Activated T-cell treated with anti-CD3 and anti-CD28 coated beads, Interleukin-2, amount 50 U/mL, for 72 hours (primary cell): ENCODE results near the gene L3MBTL4. TPM values are rescaled to one million over a fixed set of nuclear protein-coding genes. Genes with fewer than 3 reads are reported as not detected.
"Not testable (repeated sequence)": the region's sequence is repeated elsewhere in the genome, so short reads cannot be mapped to it uniquely, and the experiment has no call there.

Experiments
- ATAC-seq, 2 donors: fragments of 150-1000 bp; cut with Tn5 transposase; replicated peaks in 1 of 2; 2 replicates each; pipeline ENCODE4 v1.10.0; 2021; ENCODE audit warnings: moderate library complexity in 2 of 2, mild to moderate bottlenecking in 1 of 2
- DNase-seq, 2 donors: peaks; one replicate each; pipeline ENCODE4 v3.0.0; 2021 to 2022; ENCODE audit warnings: mixed read lengths in 1 of 2
- H3K27ac Mint-ChIP-seq: one replicate; pipeline ENCODE4 v1.8.0; 2022; ENCODE audit warnings: mild to moderate bottlenecking, moderate library complexity, mixed read lengths
- H3K27me3 Mint-ChIP-seq: one replicate; pipeline ENCODE4 v1.8.0; 2022; ENCODE audit warnings: low read depth, mixed read lengths
- H3K36me3 Mint-ChIP-seq, 2 donors: one replicate each; pipeline ENCODE4 v1.8.0; 2022; ENCODE audit warnings: mixed read lengths in 2 of 2, mild to moderate bottlenecking in 1 of 2; ENCODE audit not compliant: insufficient read depth in 2 of 2
- H3K4me1 Mint-ChIP-seq: one replicate; pipeline ENCODE4 v1.8.0; 2022; ENCODE audit warnings: low read depth, mixed read lengths
- H3K4me3 Mint-ChIP-seq, 2 donors: one replicate each; pipeline ENCODE4 v1.8.0; 2022; ENCODE audit warnings: mild to moderate bottlenecking in 2 of 2, mixed read lengths in 2 of 2, moderate library complexity in 2 of 2
- H3K9me3 Mint-ChIP-seq, 2 donors: one replicate each; pipeline ENCODE4 v1.8.0; 2022; ENCODE audit warnings: mixed read lengths in 2 of 2
- total RNA-seq, 2 donors: library from RNA; stranded (reverse); gene quantifications; one replicate each; pipeline ENCODE4 v1.2.3, GENCODE V29; 2022

L3MBTL4 gene
- total RNA-seq, 2 donors from 2014 or later: 0.07 to 0.12 TPM

DNA sequence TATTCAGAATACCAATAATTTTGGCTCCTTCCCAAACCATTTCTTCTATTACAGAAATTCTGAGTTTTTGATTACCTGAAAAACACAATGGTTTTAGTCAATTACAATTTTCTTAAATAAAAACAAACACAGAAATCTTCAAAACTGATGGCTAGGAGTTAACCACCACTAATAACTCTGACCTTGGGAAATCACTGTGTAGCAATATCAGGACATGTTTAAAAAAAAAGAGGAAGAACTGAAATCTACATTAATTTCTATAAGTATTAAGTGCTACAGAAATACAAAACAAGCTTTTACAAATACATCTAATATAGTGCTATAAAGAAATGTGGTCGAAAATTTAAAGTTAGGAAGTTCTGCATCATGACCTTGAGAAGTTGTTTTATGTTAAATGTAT, 14.9 kb downstream of the L3MBTL4 start:
- H3K27me3 Mint-ChIP-seq: no peaks in the 10 kb centered on the region
- no peak overlapping the region for H3K4me3 Mint-ChIP-seq
- ATAC-seq: no peak
- no peak overlapping the region for H3K27ac Mint-ChIP-seq
- peaks cover 2% of the 10 kb centered on the region in 2 donors for H3K9me3 Mint-ChIP-seq
- no peak for DNase-seq
- H3K4me1 Mint-ChIP-seq: no peaks in the 10 kb centered on the region
- no peaks in the 10 kb centered on the region for H3K36me3 Mint-ChIP-seq

DNA sequence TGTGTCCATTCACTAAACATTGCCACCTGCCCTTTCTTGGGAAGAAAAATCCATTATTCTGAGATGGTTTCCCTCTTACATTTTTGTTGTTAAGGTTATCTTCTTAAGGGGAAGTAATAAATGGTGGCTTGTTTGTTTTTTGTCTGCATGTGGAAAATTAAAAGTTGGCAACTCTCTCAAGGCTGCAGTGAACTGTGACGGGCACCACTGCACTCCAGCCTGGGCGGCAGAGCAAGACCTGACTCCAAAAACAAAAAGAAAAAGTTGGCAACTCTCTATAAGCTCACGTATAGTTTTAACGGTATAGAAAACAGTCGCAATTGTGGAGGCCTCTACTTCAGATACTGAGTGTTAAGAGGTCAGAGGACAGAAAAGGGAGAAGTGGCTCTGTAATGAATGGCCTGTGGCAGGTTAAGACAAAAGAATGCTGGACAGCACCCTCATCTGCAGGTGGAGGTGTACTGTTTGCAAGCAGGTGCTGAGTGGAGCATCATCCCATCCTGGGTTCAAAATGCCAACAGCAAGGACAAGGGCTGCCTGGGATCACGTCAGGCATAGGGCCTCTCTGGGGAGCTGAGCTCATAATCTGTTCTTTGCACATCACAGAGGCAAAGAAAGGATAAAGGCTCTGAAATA, 16.7 kb downstream of the L3MBTL4 start:
- Mint-ChIP-seq H3K4me1 (no peaks in the 10 kb centered on the region), H3K27ac (no peak overlapping the region), H3K9me3 (peaks cover 2 to 7% of the 10 kb centered on the region in 2 donors), H3K36me3 (no peaks in the 10 kb centered on the region), H3K27me3 (no peaks in the 10 kb centered on the region), H3K4me3 (no peak overlapping the region)
- ATAC-seq: no peak
- DNase-seq: no peak

DNA sequence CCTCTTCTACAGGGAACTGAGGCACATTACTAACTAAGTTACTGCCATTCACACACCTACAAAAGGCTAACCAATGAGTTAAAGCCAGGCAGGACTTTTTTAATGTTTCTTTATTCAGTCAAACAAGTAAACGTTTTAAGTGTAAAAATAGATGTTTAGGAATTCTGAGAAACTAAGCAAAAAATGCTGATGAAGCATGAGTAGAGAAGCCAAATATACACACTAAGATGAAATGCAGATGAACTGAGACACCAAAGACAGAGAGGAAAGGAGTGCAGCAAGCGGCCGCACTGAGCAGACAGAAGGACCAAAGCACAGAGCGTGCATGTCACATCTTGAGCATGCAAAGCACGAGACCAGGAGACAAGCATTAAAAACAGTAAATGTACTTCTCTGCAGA, 17.9 kb downstream of the L3MBTL4 start:
- ATAC-seq (no peak), DNase-seq (no peak)
- H3K27ac Mint-ChIP-seq: no peak overlapping the region
- peaks cover 3 to 7% of the 10 kb centered on the region in 2 donors for H3K9me3 Mint-ChIP-seq
- no peaks in the 10 kb centered on the region for H3K36me3 Mint-ChIP-seq
- no peaks in the 10 kb centered on the region for H3K27me3 Mint-ChIP-seq
- H3K4me1 Mint-ChIP-seq: no peaks in the 10 kb centered on the region
- H3K4me3 Mint-ChIP-seq: no peak overlapping the region

DNA sequence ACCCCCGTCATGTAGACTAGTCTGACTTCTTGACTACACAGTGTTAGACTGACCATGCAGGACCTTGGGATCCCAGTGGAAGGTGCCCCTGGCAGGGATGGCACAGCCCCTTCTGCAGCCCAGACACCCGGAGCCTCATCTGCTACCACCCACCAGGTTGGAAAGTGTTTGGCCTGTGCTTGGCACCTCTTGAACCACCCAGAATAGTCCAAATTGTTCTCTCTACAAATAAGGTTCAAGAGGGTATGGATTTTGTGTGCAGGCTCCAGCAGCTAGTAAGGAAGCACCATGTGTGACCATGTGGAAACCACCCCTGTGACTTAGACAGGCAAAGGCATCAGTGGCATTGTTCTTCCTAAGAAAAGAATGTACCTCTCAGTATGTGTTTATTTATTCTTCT, 18.4 kb downstream of the L3MBTL4 start:
- ATAC-seq: no peak
- H3K27me3 Mint-ChIP-seq: no peaks in the 10 kb centered on the region
- no peak overlapping the region for H3K4me3 Mint-ChIP-seq
- H3K36me3 Mint-ChIP-seq: peaks cover 0 to 3% of the 10 kb centered on the region in 2 donors
- no peak overlapping the region for H3K27ac Mint-ChIP-seq
- DNase-seq: no peak
- H3K4me1 Mint-ChIP-seq: no peaks in the 10 kb centered on the region
- H3K9me3 Mint-ChIP-seq: peaks cover 9 to 10% of the 10 kb centered on the region in 2 donors

DNA sequence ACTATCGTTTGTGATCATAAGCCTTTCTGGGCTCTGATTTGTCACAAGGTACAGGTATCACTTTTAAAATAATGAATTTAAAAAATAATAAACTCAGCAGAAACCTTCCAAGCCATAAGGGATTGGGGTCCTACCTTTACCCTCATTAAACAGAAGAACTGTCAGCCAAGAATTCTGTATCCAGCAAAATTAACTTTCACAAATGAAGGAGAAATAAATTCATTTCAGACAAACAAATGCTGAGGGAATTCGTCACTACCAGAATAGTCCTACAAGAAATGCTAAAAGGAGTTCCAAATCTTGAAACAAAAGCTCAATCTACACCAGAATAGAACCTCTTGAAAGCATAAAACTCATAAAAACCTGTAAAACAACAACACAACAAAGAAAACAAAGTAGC, 25.7 kb downstream of the L3MBTL4 start:
- H3K4me3 Mint-ChIP-seq: no peak overlapping the region
- H3K36me3 Mint-ChIP-seq: peaks cover 1 to 7% of the 10 kb centered on the region in 2 donors
- DNase-seq (no peak), ATAC-seq (no peak)
- H3K27ac Mint-ChIP-seq: no peak overlapping the region
- H3K9me3 Mint-ChIP-seq: peaks cover 17 to 19% of the 10 kb centered on the region in 2 donors
- no peaks in the 10 kb centered on the region for H3K27me3 Mint-ChIP-seq
- no peaks in the 10 kb centered on the region for H3K4me1 Mint-ChIP-seq

DNA sequence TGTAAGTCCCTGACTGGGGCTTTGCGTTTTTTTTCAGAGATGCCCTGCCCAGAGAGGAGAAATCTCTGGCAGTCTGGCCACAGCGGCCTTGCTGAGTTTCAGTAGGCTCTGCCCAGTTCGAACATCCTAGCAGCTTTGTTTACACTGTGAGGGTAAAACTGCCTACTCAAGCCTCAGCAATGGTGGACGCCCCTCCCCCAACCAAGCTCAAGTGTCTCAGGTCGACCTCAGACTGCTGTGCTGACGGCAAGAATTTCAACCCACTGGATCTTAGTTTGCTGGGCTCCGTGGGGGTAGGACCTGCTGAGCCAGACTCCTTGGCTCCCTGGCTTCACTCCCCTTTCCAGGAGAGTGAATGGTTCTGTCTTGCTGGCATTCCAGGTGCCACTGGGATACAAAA, 31.7 kb downstream of the L3MBTL4 start:
- H3K27me3 Mint-ChIP-seq: no peaks in the 10 kb centered on the region
- H3K4me1 Mint-ChIP-seq: no peaks in the 10 kb centered on the region
- no peaks in the 10 kb centered on the region for H3K36me3 Mint-ChIP-seq
- no peak overlapping the region for H3K27ac Mint-ChIP-seq
- DNase-seq: no peak
- no peak overlapping the region for H3K4me3 Mint-ChIP-seq
- ATAC-seq: no peak
- peaks cover 9% of the 10 kb centered on the region in 2 donors for H3K9me3 Mint-ChIP-seq

DNA sequence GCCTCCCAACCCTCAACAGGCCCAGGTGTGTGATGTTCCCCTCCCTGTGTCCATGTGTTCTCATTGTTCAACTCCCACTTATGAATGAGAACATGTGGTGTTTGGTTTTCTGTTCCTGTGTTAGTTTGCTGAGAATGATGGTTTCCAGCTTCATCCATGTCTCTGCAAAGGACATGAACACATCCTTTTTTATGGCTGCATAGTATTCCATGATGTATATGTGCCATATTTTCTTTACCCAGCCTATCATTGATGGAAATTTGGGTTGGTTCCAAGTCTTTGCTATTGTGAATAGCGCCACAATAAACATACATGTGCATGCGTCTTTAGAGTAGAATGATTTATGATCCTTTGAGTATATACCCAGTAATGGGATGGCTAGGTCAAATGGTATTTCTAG, 37.2 kb downstream of the L3MBTL4 start:
- H3K4me3 Mint-ChIP-seq, H3K27ac Mint-ChIP-seq, H3K36me3 Mint-ChIP-seq, DNase-seq, ATAC-seq, H3K4me1 Mint-ChIP-seq, H3K27me3 Mint-ChIP-seq, H3K9me3 Mint-ChIP-seq: not testable (repeated sequence)

DNA sequence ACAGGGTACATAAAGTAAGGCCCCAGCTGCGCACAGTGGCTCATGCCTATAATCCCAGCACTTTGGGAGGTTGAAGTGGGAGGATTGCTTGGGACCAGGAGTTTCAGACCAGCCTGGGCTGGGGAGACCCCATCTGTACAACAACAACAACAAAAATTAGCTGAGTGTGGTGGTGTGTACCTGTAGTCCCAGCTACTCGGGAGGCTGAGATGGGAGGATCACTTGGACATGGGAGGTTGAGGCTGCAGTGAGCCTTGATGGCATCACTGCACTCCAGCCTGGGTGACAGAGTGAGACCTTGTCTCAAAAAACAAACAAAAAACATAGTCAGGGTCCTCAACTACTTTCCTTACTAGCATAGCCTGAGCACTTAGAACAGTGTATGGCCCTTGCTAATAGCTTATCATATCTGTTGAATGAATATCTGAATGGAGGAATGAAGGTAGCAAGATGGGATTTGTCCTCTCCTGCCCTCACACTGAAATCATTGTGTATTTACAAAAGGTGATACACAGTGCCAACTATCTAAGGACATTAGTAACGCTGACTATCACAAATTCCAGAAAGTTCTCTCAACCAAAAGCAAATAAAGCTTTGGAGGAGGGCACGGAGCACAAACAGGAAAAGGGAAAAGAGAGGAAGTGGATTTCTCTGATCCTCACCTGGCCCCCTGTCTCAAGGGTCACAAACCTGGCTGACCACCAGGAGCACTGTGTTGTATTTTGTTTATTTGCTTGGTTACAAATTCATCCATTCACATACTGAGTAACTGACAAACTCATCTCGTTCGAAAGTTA, 38.1 kb downstream of the L3MBTL4 start:
- H3K9me3 Mint-ChIP-seq: peaks cover 6 to 8% of the 10 kb centered on the region in 2 donors
- H3K27ac Mint-ChIP-seq: no peak overlapping the region
- no peak for ATAC-seq

DNA sequence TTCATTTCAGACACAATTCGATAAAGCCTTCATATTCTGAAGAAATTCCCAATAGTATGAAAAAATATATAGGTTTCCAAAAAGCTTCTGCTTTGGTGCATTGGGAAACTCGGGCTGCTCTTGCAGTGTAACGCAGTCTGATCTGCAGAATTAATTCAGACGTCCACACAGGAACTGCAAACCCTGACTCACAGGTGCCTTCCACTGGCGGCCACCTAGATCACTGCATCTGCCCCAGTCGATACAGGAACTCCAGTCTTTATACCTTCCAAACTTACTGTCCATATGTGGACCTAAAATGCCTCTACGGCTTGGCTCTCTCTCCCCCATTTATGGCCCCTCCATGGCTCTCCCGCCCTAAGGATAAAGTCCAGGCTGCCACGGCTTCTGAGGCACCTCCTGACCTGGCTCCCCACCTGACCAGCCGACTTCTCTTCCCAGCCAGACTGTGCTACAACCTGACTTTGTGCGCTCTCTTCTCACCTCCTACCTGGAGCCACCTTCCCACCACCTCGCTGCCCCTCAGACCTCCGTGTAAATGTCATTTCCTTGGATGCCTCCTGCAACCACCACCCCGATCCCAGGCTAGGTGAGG, 39.7 kb downstream of the L3MBTL4 start:
- H3K4me3 Mint-ChIP-seq: no peak overlapping the region
- no peaks in the 10 kb centered on the region for H3K4me1 Mint-ChIP-seq
- no peaks in the 10 kb centered on the region for H3K36me3 Mint-ChIP-seq
- H3K9me3 Mint-ChIP-seq: peaks cover 3% of the 10 kb centered on the region in 2 donors
- no peak for ATAC-seq
- no peak overlapping the region for H3K27ac Mint-ChIP-seq
- no peak for DNase-seq
- no peaks in the 10 kb centered on the region for H3K27me3 Mint-ChIP-seq

More for the DNA sequence above, 38.1 kb downstream of the L3MBTL4 start:
- Mint-ChIP-seq H3K36me3 (no peaks in the 10 kb centered on the region), H3K27me3 (no peaks in the 10 kb centered on the region), H3K4me1 (no peaks in the 10 kb centered on the region), H3K4me3 (no peak overlapping the region)
- no peak for DNase-seq

DNA sequence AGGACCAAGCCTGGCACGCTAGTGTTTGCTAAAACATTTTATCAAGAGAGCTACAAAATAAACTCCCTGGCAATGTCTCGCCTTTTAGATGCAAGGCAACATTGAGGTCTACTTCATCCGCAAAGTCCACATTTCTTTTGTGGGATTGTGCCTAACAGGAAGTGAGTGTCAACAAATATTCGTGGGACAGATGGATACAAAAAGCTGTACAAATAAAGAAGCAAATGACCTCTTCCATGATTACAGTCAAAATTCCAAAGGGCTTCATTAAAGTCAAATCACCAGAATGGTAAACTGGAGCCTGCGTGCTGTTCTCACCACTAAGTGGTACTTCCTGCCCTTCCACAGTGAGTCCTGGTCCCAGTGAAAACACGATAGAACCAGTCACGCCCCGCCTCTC, 40.4 kb downstream of the L3MBTL4 start:
- Mint-ChIP-seq H3K27me3 (no peaks in the 10 kb centered on the region), H3K4me3 (no peak overlapping the region), H3K36me3 (no peaks in the 10 kb centered on the region)

DNA sequence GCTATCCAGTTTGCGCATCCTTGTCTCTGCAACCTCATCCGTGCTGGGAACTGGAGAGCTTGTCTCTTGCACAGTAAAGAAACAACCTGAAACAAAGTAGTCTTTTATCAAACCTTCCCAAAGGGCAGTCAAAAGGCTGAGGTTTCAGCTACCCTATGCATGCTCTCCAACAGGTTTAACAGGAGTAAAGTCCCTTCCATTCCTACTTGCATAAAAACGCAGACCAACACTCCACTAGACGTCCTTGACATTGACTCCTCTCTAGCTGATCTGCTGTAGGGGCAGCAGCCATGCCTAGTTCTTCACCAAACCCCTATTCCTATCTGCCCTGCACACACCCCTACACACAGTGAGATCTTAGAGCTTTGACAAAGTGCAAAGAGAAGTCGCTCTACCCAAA, 41.5 kb downstream of the L3MBTL4 start:
- ATAC-seq: no peak
- DNase-seq: no peak
- H3K27ac Mint-ChIP-seq: no peak overlapping the region
- H3K36me3 Mint-ChIP-seq: no peaks in the 10 kb centered on the region
- no peak overlapping the region for H3K4me3 Mint-ChIP-seq
- H3K4me1 Mint-ChIP-seq: no peaks in the 10 kb centered on the region
- H3K27me3 Mint-ChIP-seq: no peaks in the 10 kb centered on the region
- peaks cover 0 to 3% of the 10 kb centered on the region in 2 donors for H3K9me3 Mint-ChIP-seq

More for the DNA sequence above, 40.4 kb downstream of the L3MBTL4 start:
- Mint-ChIP-seq H3K4me1 (no peaks in the 10 kb centered on the region), H3K9me3 (peaks cover 3% of the 10 kb centered on the region in 2 donors), H3K27ac (no peak overlapping the region)
- no peak for DNase-seq
- ATAC-seq: no peak

DNA sequence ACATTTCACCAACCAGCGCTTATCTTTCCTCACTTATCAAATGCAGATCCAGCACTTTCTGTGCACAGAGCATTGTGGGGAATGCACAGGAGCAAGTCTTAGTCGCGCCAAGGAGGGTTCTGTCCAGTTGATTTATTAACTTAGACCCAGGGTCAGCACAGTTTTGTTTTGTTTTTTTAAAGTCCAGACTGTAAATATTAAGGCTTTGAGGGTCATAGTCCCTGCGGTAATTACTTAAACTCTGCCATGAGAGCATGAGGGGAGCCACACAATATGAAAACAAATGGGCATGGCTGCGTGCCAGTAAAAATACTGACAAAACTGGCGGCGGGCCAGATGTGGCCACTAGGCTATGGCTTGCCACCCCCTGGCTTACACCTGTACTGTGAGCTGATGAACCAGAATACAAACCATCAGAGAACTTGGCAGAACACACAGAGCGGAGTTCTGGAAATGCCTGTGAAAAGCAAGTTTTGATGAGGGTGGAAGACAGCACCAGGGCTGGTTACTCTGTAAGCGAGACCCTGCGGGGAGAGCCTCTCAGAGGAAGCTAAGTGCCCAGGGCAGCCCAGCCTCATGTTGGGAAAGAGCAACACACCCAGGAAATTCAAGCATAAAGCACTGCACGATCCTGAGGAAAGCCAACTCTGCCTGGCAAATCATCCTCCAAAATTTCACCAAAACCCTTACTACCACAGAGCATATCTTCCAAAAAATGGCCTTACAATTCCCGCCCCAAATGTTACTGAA, 43.6 kb downstream of the L3MBTL4 start:
- H3K27ac Mint-ChIP-seq: no peak overlapping the region
- no peaks in the 10 kb centered on the region for H3K27me3 Mint-ChIP-seq
- peaks cover 0 to 1% of the 10 kb centered on the region in 2 donors for H3K9me3 Mint-ChIP-seq
- ATAC-seq (no peak), DNase-seq (no peak)
- no peaks in the 10 kb centered on the region for H3K36me3 Mint-ChIP-seq
- no peak overlapping the region for H3K4me3 Mint-ChIP-seq
- no peaks in the 10 kb centered on the region for H3K4me1 Mint-ChIP-seq

DNA sequence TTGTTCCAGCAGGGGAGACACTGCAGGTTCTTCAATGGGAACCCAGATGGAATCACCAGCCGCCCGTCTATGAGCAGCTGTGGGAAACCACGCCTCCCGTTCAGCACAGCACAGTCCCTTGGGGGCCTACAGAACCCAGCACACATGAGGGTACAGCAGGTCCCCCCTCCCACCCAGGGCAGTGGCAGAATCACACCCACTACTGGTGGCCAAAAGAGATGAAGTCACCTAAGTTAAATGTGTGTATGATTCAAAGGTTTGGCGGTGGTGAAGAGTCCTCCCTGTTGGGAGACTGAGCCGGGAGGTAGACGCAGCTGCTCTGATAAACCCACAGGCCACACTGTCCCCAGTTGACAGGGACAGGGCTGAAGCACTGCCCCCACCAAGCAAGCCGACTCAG, 44.3 kb downstream of the L3MBTL4 start:
- DNase-seq (no peak), ATAC-seq (no peak)
- Mint-ChIP-seq H3K4me3 (no peak overlapping the region), H3K36me3 (no peaks in the 10 kb centered on the region), H3K9me3 (peaks cover 0 to 1% of the 10 kb centered on the region in 2 donors), H3K27ac (no peak overlapping the region), H3K27me3 (no peaks in the 10 kb centered on the region), H3K4me1 (no peaks in the 10 kb centered on the region)
